ENCODE measurements around the gene IL1A. TPM values are rescaled to one million over a fixed set of nuclear protein-coding genes. Genes with fewer than 3 reads are reported as not detected.

The IL1A gene
- total RNA-seq, 1 experiment from 2014 or later, result 0.42 TPM

DNA sequence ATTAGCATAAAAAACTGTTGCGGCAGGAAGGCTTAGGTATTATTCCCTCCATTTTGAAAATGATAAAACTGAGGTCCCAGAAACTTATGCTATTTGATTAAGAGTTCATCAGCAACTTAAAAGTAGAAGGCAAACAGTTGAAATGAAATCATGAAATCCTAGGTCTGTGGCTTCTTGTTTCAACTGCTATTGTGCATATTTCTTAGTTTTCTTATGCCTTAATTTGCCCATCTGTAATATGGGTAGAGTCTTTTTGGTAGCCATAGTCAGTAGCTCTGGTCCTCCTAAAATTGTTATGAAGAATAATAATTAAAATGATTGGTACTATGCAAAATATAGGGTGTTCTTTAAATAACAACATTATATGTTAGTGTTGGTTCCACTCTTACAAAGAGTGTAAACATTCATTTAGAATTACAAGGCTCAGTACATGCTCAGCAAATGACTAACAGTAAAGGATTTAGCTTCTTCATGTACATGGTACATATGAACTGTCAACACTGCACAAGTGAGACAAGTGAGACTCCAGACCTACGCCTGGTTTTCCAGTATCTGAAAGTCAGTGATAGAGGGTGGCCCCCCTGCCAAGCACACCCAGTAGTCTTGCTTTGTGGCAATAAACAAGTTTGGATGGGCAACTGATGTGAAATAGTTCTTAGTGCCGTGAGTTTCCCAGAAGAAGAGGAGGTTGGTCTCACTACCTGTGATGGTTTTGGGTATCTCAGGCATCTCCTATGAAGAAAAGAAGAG, 9.6 kb downstream of the IL1A start:
- no peaks in the 10 kb centered on the region; the same call in 1 of the 2 replicates for H3K27me3 Mint-ChIP-seq (ENCODE audit: low read depth)
- no peak for ATAC-seq
- no peak for TF ChIP-seq E2F4 (CRISPR knock-in tag; IDR thresholded peaks at IDR 0.05; ENCODE audit: borderline replicate concordance, low read depth)
- no peak for TF ChIP-seq EMX1 (CRISPR knock-in tag; IDR thresholded peaks at IDR 0.05)
- TF ChIP-seq KAT7 (CRISPR knock-in tag; IDR thresholded peaks at IDR 0.05; ENCODE audit: borderline replicate concordance), result no peak
- no peak for TF ChIP-seq ZNF671 (CRISPR knock-in tag; IDR thresholded peaks at IDR 0.05)
- TF ChIP-seq ZNF219 (CRISPR knock-in tag; IDR thresholded peaks at IDR 0.05; ENCODE audit: borderline replicate concordance), result no peak
- no peak for TF ChIP-seq ZNF396 (CRISPR knock-in tag; IDR thresholded peaks at IDR 0.05; ENCODE audit: borderline replicate concordance)
- no peak for TF ChIP-seq TEAD4 (CRISPR knock-in tag; IDR thresholded peaks at IDR 0.05)
- no peaks in the 10 kb centered on the region for H3K9me3 Mint-ChIP-seq
- H3K27ac Mint-ChIP-seq, result no peak overlapping the region
- H3K36me3 Mint-ChIP-seq, result no peaks in the 10 kb centered on the region
- H3K4me3 Mint-ChIP-seq, result no peak overlapping the region
- ChIA-PET POLR2A (interaction anchor here (0.6 kb wide), 1 partner anchor 49 kb away, joined by 7 read pairs; no protein-coding TSS in a partner anchor), CTCF (no interaction called here)
- H3K4me1 Mint-ChIP-seq, result peaks cover 11% of the 10 kb centered on the region
- no peak for DNase-seq (ENCODE audit: low spot score)

GRCh38 chr2:112773556-112773955, 10.7 kb downstream of the IL1A start:
- Mint-ChIP-seq H3K9me3 (no peaks in the 10 kb centered on the region), H3K4me3 (no peak overlapping the region), H3K36me3 (no peaks in the 10 kb centered on the region), H3K4me1 (peaks cover 11% of the 10 kb centered on the region), H3K27ac (no peak overlapping the region), H3K27me3 (ENCODE audit: low read depth) (no peaks in the 10 kb centered on the region; the same call in 1 of the 2 replicates)
- no peak for DNase-seq (ENCODE audit: low spot score)
- no peak for ATAC-seq
- ChIA-PET CTCF (no interaction called here), POLR2A (no interaction called here)
- TF ChIP-seq GABPB1 (CRISPR knock-in tag; IDR thresholded peaks at IDR 0.05) (no peak), KAT7 (CRISPR knock-in tag; IDR thresholded peaks at IDR 0.05; ENCODE audit: borderline replicate concordance) (no peak), ZNF423 (CRISPR knock-in tag; IDR thresholded peaks at IDR 0.05) (no peak), ZNF281 (CRISPR knock-in tag; IDR thresholded peaks at IDR 0.05) (no peak), NFE2L1 (CRISPR knock-in tag; IDR thresholded peaks at IDR 0.05) (no peak), SMAD4 (CRISPR knock-in tag; IDR thresholded peaks at IDR 0.05) (no peak), EMX1 (CRISPR knock-in tag; IDR thresholded peaks at IDR 0.05) (no peak), IRF1 (CRISPR knock-in tag; IDR thresholded peaks at IDR 0.05) (no peak), ZNF219 (CRISPR knock-in tag; IDR thresholded peaks at IDR 0.05; ENCODE audit: borderline replicate concordance) (no peak), TCF7 (CRISPR knock-in tag; IDR thresholded peaks at IDR 0.05; ENCODE audit: low read depth) (no peak)
- TF ChIP-seq, protein P1, sequence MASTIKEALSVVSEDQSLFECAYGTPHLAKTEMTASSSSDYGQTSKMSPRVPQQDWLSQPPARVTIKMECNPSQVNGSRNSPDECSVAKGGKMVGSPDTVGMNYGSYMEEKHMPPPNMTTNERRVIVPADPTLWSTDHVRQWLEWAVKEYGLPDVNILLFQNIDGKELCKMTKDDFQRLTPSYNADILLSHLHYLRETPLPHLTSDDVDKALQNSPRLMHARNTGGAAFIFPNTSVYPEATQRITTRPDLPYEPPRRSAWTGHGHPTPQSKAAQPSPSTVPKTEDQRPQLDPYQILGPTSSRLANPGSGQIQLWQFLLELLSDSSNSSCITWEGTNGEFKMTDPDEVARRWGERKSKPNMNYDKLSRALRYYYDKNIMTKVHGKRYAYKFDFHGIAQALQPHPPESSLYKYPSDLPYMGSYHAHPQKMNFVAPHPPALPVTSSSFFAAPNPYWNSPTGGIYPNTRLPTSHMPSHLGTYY (CRISPR knock-in tag; IDR thresholded peaks at IDR 0.05), result no peak
- TF ChIP-seq, protein P2, sequence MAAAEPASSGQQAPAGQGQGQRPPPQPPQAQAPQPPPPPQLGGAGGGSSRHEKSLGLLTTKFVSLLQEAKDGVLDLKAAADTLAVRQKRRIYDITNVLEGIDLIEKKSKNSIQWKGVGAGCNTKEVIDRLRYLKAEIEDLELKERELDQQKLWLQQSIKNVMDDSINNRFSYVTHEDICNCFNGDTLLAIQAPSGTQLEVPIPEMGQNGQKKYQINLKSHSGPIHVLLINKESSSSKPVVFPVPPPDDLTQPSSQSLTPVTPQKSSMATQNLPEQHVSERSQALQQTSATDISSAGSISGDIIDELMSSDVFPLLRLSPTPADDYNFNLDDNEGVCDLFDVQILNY (CRISPR knock-in tag; IDR thresholded peaks at IDR 0.05), result no peak
- TF ChIP-seq, protein P3, sequence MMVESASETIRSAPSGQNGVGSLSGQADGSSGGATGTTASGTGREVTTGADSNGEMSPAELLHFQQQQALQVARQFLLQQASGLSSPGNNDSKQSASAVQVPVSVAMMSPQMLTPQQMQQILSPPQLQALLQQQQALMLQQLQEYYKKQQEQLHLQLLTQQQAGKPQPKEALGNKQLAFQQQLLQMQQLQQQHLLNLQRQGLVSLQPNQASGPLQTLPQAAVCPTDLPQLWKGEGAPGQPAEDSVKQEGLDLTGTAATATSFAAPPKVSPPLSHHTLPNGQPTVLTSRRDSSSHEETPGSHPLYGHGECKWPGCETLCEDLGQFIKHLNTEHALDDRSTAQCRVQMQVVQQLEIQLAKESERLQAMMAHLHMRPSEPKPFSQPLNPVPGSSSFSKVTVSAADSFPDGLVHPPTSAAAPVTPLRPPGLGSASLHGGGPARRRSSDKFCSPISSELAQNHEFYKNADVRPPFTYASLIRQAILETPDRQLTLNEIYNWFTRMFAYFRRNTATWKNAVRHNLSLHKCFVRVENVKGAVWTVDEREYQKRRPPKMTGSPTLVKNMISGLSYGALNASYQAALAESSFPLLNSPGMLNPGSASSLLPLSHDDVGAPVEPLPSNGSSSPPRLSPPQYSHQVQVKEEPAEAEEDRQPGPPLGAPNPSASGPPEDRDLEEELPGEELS (CRISPR knock-in tag; IDR thresholded peaks at IDR 0.05), result no peak

All from WTC11 (cell line).